Vagina (tissue), 2 donors: Measurements from ENCODE around the gene UTP14A.

ENCODE experiments used
- CTCF ChIP-seq, 3 experiments: fragments of 450-650 bp in 2 of 3; fragments of 200-600 bp in 1 of 3; sonication (generic) in 1 of 3; IDR thresholded peaks; one replicate each; pipeline ENCODE4 v1.5.1; 2017 to 2019; ENCODE audit warnings: antibody characterized with exemption in 3 of 3, mild to moderate bottlenecking in 2 of 3, moderate library complexity in 2 of 3
- POLR2AphosphoS5 ChIP-seq, 2 donors: sonication (generic); formaldehyde crosslinking; IDR thresholded peaks; one replicate each; pipeline ENCODE4 v1.9.0; 2017; ENCODE audit warnings: antibody characterized with exemption in 2 of 2, mild to moderate bottlenecking in 2 of 2, low read depth in 1 of 2; ENCODE audit not compliant: insufficient read depth in 1 of 2

GRCh38 chrX:129976441-129976840 lies 70.5 kb downstream of the UTP14A start:
- no peak for TF ChIP-seq CTCF (IDR thresholded peaks at IDR 0.05)
- TF ChIP-seq POLR2AphosphoS5 (IDR thresholded peaks at IDR 0.05; ENCODE audit: insufficient read depth in 1 of 2, low read depth in 1 of 2) = no peak
